SHP77 (cell line): ENCODE results near the gene NPR2.

Experiments
- DNase-seq, 2 experiments: peaks; one replicate each; lab custom pipeline; 2025; lab: John Stamatoyannopoulos, UW

The NPR2 gene

DNA sequence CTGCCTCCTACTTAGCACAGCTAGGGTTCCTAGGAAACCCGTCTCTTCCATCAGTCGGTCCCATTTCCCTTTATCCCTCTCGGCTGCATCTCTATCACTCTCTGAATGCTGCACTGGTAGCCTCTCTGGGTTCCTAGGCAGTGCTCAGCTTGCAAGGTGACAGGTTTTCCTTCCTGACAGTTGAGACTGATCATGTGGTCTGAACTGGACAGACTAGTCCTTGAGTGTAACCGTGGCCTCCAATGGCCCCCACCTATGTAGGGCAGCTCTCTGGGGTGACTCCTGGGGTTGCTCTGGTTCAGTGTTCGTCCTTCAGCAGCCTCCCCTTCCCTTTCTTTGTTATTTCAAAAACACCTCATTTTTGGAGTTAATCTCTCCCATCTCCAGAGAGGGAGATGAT, 41.4 kb downstream of the NPR2 start:
- DNase-seq, result no peak

DNA sequence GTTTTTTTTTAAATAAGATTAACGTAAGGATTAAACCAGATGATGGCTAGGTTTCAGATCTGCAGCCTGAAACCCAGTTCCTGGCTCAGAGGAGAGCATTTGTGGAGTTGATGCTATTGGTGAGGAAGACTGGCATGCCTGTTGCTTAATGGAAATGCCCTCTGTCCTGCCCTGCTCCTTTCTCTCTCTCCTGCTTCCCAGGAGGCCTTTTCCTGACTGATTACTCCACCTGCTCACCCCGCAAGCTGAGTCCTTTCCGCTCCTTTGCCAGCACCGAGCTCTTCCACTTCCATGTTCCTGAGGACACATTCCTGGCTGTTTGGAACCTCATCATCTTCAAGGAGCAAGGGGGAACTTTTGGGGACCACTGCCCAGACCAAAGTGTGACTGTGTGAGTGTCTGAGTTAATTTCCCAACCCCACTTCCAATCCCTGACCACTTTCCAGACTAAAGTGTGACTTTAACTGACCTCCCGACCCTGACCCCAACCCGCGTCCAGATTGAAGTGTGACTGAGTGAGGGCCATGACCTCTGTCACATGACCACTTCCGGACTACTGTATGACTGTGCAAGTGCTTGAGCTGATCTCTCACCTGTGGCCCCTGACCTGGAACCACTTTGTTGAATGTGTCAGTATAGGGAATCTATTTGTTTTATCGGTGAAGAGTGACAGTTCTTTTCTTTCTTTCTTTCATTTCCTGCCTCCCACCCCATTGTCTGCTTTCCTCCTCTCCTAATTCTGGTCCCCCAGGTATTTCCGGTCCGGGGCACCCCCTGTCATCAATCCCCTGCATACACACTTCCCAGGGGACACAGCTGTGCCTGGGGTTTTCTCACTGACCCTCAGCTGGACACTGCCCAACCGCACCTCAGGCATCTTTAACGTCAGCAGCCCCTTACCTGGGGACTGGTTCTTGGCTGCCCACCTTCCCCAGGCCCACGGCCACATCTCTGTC, 43.1 kb downstream of the NPR2 start:
- DNase-seq, result no peak

DNA sequence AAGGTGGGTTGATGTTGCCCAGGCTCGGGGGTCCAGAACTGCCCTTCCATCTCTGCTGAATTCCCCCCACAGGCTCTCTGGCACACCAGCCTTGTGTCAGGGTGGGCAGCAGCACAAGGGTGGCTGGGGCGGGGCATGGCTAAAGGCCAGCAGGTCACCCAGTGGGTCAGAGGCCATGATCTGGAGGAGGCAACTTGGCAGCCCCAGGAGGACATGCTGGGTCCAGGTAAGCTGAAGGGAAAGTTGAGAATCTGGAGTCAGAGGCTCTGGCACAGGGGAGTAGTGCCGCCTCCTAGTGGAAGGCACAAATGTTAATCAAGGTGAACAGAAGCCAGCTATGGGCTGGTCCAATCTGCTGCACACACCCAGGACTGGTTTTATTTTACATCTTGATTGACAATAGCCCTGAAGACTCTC, 43.8 kb downstream of the NPR2 start:
- no peak for DNase-seq

DNA sequence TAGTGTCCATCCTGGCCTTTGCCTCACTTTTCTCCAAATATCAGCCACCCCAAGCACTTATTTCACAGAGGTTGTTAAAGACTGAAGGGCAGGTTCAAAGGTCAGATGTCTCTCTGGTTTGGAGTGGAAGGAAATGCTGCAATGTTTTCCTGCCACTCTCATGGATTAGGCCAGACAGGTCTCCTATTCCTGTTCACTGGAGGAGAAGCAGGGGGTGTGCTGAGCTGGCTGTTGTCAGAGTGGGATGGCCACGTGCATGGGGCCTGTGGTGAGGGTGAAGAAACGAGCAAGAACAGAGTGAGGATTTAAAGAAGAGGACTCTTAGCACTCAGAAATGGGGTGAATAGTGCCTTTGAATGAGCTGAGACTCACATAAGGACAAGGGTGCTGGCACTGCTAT, 44.4 kb downstream of the NPR2 start:
- no peak for DNase-seq

DNA sequence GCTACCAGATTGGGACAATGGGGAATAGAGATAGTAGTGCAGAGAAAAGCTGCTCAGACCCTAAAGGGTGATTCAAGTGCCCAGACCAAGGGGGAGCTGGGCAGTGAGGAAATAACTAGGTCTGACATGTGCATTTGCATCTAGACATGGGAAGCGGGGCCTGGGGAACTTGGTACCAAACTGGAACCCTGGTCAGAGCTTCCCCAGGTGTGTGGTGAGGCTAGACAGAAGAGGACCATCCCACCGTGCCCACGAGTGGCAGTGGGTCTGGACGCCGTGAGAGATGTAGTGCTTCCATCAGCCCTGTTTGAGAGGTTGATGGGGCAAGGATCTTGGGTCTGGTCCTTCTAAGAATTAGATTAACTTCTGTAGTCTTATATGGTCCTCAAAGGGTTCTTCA, 45.2 kb downstream of the NPR2 start:
- DNase-seq, result no peak

DNA sequence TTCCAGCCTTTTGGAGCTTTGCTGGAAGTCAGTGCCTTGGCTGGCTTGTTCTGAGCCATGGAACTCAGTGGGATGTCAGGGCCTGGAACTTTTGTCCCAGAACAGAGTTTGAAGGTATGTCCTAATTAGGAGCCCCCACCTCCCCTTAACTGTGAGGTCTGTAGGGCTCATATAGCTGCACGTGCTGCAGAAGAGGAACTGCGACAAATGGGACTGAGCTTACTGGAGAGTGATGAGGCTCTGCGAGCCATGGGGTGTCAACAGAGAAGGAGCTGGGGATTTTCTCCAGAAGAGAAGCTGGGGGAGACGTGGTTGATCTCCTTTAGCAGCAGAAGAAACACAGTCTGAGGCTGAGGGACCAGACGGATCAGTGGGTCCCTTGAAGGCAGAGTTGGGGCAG, 48.5 kb downstream of the NPR2 start:
- DNase-seq, result no peak

DNA sequence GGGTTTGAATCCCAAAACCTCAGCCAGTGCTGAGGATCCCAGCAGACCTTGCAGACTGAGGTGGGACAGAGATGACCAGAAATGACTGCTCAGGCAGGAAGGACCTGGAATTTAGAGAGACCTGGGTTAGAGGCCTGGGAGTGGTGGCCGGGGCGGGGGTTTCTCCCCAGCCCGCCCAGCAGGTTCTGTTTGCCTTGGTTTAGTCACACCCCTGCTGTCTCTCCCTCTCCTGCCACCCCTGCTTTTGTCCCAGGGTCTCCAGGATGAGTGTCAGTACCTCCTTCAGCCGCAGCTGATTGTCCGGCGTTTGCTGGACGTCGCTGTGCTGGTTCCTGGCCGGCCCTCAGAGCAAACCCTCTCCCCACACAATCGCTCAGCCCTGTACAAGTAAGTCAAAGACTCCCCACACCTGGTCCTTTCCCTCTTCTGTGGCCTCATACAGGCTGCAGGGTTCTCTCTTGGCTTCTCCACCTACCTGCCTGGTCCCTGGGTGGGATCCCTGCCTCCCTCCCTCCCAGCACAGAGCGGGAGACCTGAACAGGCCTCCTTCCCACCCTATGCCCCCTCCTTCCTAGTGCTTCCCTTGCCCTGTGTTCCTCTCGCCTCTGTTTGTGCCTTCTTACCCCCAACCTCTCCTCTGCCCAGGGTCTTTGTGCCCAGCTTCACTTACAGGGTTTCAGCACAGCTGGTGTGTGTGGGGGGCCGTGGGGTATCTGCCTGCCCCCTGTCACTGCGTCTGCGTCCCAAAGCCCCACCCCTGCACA, 49.7 kb downstream of the NPR2 start:
- DNase-seq, result no peak

DNA sequence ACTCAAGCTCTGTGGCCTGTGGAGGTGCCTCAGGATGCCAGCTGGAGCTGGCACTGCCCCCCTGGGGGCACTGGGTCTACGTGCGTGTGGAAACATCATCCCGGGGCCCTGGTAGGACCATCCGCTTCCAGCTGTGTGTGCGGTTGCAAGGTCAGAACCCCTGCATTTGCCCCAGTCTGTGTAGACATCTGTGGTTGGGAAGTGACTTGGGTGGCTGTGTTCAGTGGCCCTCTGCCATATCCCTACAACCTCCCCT, 50.2 kb downstream of the NPR2 start:
- no peak for DNase-seq

DNA sequence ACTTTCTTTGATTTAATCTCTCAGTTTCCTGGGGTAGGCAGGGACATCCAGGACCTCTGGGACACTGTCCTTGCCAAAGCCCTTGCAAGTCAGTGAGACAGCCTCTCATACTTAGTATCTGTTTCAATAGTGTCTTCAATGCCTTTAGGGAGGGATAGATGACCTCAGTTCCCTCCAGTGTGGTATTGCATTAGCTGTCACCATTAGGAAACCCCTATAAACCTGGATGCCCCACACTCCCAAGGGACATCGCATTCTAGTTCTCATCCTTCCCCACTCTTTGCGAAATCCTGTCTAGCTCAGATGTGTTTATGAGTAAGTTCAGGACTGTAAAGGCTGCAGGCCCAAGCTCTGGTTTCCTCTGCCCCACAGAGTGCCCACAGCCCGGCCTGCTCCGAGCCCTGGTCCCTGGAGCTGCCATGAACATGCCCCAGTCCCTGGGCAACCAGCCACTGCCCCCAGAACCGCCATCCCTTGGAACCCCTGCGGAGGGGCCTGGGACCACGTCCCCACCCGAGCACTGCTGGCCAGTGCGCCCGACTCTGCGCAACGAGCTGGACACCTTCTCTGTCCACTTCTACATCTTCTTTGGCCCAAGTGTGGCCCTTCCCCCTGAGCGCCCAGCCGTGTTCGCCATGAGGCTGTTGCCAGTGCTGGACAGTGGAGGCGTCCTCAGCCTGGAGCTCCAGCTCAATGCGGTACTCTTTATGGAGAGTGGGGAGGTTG, 50.8 kb downstream of the NPR2 start:
- no peak for DNase-seq

DNA sequence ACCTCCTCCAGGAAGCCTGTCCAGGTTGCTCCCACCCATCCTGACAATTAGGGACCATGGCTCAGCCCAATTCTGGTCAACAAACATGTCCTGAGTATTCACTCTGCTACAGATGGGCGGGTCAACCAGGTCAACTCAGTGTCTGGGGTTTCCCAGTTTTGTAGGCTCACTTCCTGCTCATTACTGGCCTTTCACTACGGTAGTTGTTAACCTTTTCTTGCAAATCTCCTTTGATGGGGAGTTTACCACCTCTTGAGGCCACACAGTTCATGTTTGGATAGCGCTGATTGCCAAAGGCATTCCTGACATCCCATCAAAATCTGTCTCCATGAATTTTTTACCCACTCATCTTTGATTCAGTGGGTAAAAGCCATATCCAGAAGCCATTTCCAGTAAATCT, 51.4 kb downstream of the NPR2 start:
- DNase-seq, result no peak

DNA sequence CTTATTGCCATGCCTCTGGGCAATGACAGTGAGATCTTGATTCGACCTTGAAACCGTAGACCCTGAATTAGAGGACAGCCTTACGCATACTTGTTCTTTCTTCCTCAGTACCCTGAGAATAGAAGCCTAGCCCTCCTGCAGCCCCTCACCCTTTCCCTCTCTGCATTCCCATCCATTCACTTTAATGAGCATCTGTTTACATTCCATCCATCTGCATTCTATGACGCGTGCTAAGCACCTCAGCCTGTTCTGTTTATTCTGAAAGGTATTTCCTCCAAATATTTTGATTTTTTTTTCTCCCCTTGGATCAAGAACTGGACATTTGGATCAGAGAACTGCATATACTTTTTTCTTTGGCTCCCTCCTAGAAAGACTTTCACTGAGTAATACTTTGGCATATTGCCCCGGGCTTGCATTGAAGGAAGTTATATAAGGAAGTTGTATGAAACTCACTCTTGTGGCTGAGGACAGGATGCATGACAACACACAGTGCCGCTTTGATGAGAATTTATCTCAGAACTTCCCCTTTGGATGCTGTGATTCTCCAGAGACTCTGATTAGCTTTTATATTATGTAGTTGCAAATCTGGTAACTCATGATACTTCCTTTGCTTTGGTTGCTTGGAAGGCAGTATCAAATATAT, 53.4 kb downstream of the NPR2 start:
- no peak for DNase-seq

DNA sequence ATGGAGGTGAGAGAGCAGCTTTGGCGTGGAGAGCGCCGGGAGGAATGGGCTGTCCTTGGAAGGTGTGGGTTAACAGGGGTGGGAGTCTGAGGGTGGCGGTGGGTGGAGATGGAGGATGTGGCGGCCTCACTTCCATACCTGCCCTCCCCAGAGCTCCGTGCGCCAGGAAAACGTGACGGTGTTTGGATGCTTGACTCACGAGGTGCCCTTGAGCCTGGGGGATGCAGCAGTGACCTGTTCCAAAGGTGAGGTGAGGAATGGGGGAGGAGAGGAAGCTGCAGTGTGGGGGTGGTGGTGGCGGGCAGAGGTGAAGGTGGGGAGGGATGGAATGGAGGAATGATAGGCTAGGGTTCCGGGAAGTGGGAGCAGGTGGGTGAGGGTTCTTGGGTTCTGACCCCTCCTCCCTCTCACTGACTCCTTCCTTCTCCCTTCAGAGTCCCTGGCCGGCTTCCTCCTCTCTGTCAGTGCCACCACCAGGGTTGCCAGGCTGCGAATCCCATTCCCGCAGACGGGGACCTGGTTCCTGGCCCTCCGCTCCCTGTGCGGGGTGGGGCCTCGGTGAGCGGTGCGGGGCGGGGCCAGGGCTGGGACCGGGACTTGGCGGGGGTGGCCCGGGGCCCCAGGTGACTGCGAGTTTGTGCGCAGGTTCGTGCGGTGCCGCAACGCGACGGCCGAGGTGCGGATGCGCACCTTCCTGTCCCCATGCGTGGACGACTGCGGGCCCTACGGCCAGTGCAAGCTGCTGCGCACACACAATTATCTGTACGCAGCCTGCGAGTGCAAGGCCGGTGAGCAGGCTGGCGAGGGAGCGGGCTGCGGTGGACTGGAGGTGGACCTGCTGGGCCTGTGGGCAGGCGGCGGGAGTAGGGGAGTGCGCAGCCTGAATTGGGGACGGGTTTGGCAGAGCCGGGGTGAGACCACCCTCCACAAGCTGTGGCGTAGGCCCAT, 54.7 kb downstream of the NPR2 start:
- no peak for DNase-seq

DNA sequence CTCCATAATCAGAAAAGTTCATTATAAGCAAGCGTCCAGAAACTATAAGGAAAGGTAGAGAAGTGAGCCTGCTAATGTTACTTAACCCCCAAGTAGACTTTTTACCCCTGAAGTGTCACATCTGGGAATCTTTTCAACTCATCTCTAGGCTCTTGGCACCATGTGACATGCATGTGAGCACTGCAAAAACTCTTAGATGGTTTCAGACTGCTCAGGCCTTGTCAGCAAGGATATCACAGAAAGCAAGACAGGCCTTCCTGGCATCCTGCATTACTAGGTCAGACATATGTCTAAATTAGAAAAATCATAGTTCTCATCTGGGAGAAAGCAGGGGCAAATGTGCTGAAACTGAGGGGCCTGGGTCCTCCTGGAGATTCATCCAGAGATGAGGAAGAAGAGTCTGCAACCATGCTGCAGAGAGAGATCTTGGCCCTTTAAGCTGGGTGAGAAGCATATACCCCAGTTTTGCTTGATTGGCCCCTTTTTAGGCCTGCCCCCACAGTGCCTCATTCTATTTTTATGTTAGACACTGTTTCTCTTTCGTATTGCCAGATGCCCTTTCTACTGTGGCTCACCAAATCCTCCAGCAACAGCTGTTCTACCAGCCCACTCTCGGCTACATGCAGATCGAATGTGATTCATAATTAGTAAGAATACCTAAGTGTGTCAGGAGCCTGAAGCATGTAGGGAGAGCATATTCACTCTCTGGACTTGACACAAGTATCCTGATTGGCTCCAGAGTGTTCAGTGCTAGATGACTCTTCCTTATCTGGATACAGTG, 56.6 kb downstream of the NPR2 start:
- DNase-seq, result no peak

DNA sequence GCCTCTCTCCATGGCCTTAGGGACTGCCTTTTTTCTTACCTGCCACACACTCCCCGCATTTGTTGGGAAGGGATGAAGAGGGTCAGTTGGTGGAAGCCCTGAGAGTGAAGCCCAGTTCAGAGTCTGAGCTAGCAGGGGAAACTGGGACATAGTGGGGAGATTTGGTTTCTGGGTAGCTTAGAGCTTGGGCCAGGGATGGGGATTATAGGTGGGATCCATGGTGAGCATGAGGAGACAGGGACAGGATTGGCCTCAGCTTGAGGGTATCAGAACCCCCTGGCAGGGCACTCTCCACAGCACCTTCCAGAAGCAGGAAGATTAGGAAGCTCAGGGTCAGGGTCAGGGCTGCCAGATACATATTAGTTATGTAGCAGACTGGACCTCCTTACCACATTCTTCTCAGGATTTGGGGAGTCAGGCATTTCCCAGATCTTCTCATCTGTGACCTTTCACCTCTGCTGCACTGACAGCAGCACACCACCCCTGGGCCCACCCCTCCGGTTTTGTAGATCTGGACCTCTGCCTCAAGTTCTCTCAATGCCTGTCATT, 61.0 kb downstream of the NPR2 start:
- DNase-seq, result no peak

DNA sequence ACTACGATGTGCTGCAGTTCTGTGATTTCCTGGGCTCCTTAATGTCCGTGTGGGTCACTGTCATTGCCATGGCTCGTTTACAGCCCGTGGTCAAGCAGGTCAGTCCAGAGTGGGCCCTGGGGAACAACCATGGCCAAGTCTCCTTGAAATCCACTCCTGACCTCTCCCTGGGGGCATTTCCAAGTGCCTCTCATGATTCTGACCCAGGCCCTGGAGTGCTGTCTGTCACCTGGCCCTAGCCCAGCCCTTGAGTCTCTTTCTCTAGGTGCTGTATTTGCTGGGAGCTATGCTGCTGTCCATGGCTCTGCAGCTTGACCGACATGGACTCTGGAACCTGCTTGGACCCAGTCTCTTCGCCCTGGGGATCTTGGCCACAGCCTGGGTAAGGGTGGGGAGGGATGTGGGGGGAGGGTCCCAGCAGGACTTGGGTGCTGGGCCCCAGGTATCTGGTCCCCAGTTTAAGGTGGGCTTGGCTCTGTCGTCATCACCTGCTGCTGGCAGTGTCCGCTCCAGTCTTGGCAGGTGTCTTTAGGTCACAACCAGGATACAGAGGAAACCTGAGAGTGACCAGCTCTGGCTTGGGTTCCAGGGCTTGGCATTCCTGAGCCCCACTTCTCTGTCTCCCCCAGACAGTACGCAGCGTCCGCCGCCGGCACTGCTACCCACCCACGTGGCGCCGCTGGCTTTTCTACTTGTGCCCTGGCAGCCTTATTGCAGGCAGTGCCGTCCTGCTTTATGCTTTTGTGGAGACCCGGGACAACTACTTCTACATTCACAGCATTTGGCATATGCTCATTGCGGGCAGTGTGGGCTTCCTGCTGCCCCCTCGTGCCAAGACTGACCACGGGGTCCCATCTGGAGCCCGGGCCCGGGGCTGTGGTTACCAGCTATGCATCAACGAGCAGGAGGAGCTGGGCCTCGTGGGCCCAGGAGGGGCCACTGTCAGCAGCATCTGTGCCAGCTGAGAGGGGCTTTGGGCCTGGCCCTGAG, 61.8 kb downstream of the NPR2 start:
- no peak for DNase-seq

DNA sequence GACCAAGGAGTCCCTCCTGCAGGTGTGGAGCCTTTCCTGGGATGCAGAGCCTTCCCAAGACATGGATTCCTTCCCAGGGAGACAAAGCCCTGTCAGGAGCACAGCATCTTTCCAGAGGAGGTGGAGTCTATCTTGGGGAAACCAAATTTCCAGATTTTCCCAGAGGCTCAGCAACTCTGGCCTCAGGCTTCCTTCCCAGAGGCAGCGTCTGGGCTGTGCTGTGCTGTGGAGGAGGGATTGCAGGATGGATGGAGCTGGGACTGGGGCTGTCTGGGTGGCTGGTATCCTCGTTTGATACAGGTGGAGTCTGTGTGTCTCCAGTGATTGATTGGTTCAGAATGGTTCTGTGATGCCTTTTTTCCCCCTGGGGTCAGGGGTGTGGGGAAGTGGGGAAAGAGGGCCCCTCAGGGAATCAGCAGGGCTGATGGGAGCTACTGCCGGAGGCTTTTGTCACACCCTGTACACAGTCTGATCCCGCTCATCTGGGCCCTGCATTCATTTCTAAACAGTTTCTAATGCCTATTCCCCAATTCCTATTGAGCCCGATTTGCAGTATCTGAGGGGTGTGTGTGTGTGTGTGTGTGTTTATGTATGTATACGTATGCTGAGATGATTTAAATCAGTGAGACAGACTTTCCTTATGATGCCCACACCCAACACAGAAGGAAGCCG, 62.8 kb downstream of the NPR2 start:
- no peak for DNase-seq

DNA sequence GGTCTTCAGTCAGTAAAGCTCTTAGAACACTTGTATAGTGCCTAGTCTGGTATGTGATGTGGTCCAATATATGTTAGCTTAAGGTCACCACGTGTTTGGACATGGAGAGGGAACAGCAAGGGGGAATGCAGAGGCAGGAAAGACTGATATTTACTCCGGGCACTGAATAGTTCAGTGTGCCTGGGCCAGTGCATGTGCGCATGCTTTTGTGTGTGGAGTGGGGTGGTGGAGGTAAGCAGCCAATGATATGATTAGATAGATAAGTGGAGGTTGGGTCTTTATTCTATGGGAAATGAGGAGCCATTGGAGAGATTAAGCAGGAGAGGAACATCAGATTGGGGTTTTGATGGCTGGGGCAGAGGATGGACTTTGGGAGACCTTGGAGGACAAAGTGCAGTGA, 64.8 kb downstream of the NPR2 start:
- no peak for DNase-seq

DNA sequence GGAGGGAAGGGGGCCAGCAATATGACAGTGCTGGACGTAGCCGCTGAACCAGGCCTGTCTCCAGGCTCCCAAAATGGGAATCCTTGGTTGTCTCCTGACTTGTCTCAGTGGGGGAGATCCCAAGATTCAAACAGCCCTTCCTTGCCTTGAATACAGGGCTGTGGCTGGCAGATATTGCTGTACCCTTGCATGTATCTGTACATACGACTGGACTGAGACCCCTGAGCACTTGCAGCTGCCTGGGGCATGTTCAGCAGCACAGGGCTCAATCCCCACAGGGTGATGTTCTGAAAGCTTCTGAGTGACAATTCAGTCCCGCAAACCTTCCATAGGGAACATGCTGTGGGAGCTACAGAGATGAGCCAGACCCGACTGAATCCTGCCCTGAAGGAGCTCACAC, 65.5 kb downstream of the NPR2 start:
- DNase-seq, result no peak
